ENCODE measurements around the gene IFITM10.

DNA sequence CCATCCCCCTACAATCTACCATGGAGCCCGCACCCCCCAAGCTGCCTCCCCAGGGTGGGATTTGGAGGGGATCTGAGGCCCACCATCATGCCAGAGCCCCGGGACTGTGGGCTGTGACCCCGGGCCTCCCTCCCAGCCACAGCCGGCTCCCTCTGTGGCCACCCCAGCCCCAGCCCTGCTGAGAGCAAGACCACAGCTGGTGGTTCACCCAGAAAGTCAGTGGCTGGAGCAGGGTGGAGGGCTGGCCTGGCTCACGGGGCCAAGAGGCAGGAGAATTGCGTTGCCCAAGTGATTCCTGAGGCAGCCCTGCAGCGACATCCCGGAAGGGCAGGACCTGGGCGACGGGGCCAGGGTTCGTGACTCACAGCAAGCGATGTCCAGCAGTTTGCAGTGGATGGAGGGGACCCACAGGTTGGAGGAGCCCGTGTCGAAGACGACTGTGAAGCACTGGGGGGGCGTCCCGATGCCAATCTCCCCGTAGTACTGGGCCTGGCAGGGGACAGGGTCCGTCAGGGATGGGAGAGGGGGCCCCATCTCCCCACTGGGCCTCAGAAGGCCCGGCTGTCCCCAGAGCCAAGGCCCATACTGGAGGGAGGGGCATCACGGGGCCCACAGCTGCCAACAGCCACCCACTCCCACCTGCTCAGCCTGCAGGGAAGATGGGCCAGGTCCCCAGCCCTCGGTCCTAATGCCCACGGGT lies 8.9 kb upstream of the IFITM10 start:
- TF ChIP-seq CTCF (conservative IDR thresholded peaks at IDR 0.05 in 1 of 2, IDR thresholded peaks at IDR 0.05 in 1 of 2; ENCODE audit: extremely low read depth in 1 of 2, insufficient read depth in 1 of 2, low read depth in 1 of 2, low read length in 2 of 2) = no peak
- TF ChIP-seq EZH2 (IDR thresholded peaks at IDR 0.05; ENCODE audit: borderline replicate concordance, low read length) = no peak

Measured in mammary epithelial cell (primary cell).